Measurements from ENCODE around the gene TENT5C.

The TENT5C gene

DNA sequence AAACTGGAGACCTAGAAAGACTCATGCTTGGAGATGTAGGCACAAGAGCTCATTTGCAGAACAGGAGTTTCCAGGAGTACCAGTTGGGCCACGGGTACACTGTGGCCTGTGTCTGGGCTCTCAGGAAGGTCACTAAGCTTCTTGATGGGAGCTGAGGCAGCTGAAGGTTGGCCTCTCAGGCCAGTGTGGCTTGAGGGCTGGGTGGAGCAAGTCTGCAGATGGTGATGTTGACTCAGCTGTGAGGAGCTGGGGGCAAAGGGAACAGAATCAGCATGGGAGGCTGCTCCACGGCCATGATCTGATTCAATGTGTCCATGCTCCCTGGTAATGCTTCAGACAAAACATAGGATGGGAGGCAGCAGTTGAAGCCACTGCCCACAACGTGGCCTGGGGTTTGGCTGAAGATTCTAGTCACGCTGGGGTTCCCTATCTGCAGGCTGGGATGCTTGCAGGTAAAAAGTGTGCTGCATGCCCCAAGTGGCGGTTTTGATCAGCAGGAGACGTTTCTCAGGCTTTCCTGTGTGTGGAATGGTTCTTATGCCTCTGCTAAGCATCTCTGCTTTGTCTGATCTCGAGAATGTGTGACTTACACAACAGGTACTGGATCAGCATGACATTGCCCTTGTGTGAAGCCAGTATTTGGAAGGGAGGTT, 15.4 kb upstream of the TENT5C start:
- DNase-seq (ENCODE audit: low spot score), result no peak

- DNase-seq (ENCODE audit: low spot score), result no peak
These were observed 14.6 kb upstream of the TENT5C start for GRCh38 chr1:117591252-117591651.

- DNase-seq (ENCODE audit: low spot score), result no peak
These were observed 13.7 kb upstream of the TENT5C start for GRCh38 chr1:117592155-117592554.

DNA sequence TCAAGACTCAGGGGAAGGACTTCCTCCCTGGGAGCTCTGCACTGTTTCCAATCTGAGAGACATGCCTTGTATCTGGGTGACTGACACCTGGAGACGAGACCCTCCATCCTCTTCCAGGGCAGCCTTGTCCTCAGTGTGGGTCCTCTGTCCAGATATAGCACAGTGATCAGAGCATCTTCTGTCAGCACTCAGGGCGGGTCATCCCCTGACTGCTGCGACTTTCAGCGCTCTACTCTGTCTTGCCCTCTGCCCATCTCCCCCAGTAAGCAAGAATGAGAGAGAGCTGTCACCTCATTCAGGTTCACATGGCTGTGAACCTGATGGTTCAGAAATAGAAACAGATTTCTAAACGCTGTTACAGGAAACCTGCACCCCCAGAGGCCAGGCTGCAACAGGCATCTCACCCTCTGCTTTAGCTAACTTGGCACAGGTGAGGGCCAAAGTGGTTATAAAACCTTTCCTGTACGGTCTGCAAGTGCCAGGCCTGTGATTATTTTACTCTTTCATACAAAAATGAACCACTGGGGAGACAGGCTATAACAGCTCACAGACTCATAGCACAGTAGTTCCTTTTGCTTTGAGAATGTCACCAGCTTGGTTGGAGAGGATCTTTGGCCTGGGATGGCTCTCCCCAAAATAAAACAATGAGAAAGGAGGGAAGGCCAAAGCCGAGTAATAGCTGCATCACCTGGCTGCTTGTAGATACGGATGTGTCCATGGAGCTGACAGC, 11.4 kb upstream of the TENT5C start:
- no peak for DNase-seq (ENCODE audit: low spot score)

GRCh38 chr1:117596023-117596720, 9.7 kb upstream of the TENT5C start:
- no peak for DNase-seq (ENCODE audit: low spot score)

- no peak for DNase-seq (ENCODE audit: low spot score)
These were observed 7.4 kb upstream of the TENT5C start for GRCh38 chr1:117598489-117598888.

DNA sequence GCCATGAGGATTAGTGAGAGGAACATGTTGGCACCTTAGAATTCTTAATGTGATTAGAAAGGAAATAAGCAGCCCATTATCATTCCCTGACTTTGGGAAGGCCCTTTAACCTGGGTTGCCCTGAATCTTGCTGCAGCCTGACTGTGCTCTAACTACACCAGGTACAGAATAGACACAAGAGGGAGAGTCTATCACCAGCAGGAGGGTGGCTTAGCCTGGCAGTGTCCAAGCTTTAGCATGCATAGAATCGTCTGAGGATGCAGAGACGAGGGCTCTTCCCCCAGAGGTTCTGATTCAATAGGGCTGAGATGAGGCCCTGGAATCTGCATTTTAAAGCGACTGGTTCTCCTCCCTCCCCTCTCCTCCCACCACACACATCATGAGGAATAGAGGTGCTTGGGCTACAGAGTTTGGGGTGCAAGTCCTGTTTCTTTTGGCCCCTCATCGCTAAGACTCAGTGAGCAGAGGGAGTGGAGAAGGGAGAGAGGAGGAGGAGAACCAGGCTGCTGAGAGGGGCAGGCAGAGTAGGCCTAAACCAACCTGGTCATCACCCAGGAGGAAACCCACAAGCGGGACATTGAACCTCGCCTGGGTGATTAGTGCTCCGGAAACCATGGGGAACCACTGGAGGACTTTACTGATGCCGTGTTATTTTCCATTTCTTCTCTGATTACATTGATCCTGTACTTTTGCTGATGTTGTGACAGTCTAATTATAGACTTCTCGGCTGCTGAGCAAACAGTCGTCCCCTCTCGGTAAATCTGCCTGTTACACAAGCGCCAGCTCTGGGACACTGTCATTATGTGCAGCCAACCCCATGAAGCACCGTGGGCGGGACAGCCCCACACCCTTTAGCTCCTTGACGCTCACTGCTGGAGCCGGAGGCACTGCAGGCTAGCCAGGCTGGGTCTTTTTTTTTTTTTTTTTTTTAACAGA, 6.3 kb upstream of the TENT5C start:
- no peak for DNase-seq (ENCODE audit: low spot score)

- DNase-seq (ENCODE audit: low spot score), result no peak
These were observed 5.4 kb upstream of the TENT5C start for GRCh38 chr1:117600325-117600943.

DNA sequence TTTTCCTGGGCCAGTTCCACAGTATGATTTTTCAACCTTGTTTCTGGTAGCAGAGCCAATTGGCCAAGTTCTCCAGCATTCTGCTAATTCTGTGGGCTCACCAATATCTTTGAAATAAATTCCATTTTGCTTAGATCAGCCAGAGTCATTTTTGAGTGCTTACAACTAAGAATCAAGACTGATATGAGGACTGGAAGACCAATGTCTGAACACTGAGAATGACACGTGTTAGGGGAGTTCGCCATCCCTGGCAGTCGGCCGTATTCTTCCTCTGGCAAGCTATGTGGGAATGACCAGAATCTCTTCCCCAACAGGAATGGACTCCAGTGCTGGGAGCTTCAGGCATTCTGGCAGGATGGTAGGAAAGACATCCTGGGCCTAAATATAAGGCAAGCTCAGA, 4.9 kb upstream of the TENT5C start:
- no peak for DNase-seq (ENCODE audit: low spot score)

GRCh38 chr1:117602862-117603261, 3.0 kb upstream of the TENT5C start:
- DNase-seq (ENCODE audit: low spot score), result no peak

DNA sequence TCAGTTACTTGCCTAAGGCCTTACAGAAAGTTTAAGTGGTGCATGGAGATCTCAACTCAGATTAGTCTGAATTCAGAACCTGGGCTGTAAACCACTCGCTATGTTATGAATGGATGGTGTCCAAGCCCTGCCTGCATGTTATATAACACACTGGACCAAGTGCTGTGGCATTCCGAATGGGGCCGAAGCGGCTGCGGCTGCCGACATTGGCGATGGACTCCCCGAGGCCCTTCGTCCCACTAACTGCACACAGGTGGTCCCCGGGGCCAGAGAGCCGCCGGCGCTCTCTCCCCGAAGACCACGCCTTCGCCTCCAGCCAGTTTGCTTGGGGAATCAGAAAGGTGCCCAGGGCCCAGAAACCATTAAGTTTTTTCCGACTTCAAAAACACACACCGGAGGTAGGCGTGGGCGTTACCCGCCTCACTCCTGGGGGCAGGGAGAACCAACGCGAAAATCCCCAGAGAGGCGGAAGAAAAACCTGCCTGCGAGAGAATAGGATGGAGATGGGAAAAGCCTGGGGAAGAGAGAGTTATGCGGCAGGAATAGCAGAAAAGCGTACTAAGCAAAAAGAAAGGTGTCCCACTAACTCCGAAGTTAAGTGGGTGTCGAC, 579 bp upstream of the TENT5C start:
- DNase-seq (ENCODE audit: low spot score), result no peak

DNA sequence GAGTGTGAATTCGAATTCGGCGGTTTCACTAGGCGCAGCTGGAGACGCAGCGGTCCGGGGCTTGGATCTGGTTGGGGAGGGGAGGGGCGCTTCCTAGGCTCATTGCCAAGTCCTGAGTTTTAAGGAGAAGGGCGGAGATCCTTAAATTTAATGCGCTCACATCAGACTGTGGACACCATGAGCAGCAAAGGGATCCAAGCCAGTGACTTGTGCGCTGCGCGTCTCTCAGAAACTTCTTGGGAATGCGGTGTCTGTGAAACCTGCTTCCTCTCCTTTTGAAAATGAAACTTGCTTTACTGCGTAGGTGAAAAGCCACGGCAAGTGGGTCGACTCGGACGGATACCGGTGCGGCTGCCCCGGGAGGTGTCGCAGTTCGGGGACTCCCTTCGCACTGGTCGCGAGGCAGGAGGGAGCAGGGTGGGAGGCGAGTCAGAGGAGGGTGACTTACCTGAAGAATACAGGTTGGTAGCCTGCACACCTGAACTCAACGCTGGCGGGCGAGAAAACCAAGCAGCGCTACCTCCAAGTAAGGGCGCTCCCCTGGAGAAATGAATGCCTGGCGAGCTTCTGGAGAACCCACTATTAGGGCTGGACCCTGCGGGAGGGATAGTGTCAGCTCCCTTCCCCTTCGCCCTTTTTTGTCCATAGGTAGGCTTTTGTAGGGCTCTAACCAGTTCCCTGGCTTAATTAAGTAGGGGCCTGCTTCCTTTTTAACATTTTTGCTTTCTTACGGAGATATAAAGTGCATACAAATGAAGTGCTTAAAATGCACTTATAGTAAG, 992 bp downstream of the TENT5C start:
- no peak for DNase-seq (ENCODE audit: low spot score)

DNA sequence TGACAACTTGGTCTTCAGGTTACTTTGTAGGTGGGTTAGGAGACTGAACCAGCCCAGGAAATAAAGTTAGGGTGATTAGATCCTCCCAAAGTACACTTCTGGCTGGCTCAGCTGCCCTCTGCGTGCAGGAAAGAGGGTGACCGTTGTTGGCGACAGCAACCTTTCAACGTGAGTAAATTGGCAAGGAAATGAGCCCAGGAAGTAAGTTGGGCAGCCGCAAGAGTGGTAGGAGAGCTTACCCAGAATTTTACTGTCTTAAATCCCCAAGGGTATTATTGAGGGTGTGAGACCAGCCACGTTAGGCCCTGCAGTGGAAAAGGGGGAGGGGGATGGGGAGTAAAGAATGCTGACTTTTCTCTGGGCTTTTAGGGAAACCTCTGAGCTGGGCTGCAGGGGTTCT, 1.6 kb downstream of the TENT5C start:
- DNase-seq (ENCODE audit: low spot score), result no peak

GRCh38 chr1:117608115-117608615, 2.3 kb downstream of the TENT5C start:
- DNase-seq (ENCODE audit: low spot score), result no peak

GRCh38 chr1:117608758-117609157, 2.9 kb downstream of the TENT5C start:
- DNase-seq (ENCODE audit: low spot score), result no peak

- DNase-seq (ENCODE audit: low spot score), result no peak
These were observed 3.6 kb downstream of the TENT5C start for GRCh38 chr1:117609471-117609911.

- no peak for DNase-seq (ENCODE audit: low spot score)
These were observed 4.2 kb downstream of the TENT5C start for GRCh38 chr1:117610036-117610435.

DNA sequence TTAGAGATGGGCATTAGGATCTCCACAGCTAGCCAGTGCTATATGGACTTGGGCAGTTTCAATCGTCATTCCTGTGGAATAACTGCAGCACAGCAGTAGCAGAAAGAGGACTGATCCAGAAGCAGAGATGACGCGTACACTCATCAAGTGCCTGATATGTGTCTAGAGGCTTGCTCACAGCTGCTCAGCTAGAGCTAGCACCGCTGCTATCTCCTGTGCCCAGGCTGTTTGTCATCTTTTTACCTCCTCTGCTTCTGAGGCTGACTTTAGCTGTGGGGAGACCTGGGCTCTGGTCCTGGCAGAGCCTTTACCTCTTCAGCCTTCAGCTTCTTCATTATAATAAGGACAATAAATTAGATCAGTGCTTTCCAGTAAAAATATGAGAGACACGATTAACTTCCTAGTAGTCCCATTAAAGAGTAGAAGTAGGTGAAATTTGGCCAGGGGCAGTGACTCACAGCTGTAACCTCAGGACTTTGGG, 5.3 kb downstream of the TENT5C start:
- no peak for DNase-seq (ENCODE audit: low spot score)

DNA sequence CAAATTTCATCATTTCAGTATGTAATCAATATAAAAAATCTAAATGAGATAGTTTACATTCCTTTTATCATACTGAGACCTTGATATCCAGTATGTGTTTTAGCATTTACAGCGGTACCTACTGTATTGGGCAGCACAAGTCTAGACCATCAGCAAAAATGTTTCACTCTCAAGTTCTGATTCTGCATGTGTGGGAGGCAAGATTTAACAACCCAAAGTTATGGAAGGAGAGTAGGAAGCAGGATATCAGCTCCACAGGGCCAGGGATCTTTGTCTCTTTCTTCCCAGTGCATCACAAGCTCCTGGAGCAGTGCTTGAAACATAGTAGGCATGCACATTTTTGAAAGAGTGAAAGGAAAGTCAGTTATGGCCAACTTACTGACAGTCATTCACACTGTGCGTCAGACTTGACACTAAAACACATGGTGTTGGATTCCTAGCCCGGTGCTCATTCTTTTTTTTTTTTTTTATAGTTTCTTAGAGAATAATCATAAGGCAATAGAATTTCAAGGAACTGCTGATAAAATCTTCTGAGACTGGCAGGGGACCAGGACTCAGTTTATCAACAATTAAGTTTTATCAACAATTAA, 6.1 kb downstream of the TENT5C start:
- DNase-seq (ENCODE audit: low spot score), result no peak

Measured in SK-N-DZ (cell line).